Measurements from ENCODE around the gene APOD.

DNA sequence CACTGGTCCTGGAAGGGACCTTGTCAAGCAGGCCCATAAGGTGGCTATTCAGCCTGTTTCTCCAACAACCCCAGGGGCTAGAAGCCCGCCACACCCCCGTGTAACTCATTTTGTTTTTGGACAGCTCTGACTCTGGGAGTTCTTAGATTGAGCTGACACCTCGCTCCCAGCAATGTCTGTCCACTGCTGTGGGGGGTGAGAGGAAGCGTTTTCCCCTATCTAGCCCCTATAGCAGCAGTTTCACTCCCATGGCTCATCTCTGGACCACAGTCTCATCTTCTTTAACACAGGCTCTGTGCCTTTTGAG, 39.6 kb downstream of the APOD start:
- no peak for TF ChIP-seq PHF8 (conservative IDR thresholded peaks at IDR 0.05; ENCODE audit: low read depth, low read length)
- no peak for TF ChIP-seq RAD21 (IDR thresholded peaks at IDR 0.05 in 1 of 2, conservative IDR thresholded peaks at IDR 0.05 in 1 of 2; ENCODE audit: low read depth in 2 of 2, low read length in 2 of 2)
- TF ChIP-seq POLR2AphosphoS5 (IDR thresholded peaks at IDR 0.05; ENCODE audit: low read depth, low read length) = no peak
